B cell (primary cell): Measurements from ENCODE around the gene NBEAL2. TPM values are rescaled to one million over a fixed set of nuclear protein-coding genes. Genes with fewer than 3 reads are reported as not detected.

Source experiments
- ATAC-seq: fragments of 200-7000 bp; cut with Tn5 transposase; one replicate; pipeline ENCODE4 v1.10.0; 2021; ENCODE audit warnings: low read depth, mild to moderate bottlenecking, moderate number of reproducible peaks, moderate library complexity
- CTCF ChIA-PET: fragments of 350-600 bp; sonication (Branson Sonifier 250); formaldehyde crosslinking; loops from one replicate; lab custom pipeline; 2021; ENCODE audit warnings: antibody characterized with exemption, inconsistent platforms; lab: Charles Lee
- POLR2A ChIA-PET: fragments of 350-600 bp; sonication (Branson Sonifier 250); formaldehyde crosslinking; loops from one replicate; lab custom pipeline; 2021; ENCODE audit warnings: antibody characterized with exemption; lab: Charles Lee
- DNase-seq: peaks from one replicate; pipeline ENCODE4 v3.0.0; 2013
- H2AFZ ChIP-seq: 2 replicates; pipeline ENCODE4 v1.6.1; 2012; ENCODE audit warnings: mild to moderate bottlenecking, low read depth, low read length; ENCODE audit not compliant: insufficient read depth, poor library complexity, severe bottlenecking
- H3K27ac ChIP-seq, 2 donors: 1 replicate in 1 of 2; 2 replicates in 1 of 2; pipeline ENCODE4 v1.5.1; 2012 to 2013; ENCODE audit warnings: low read length in 2 of 2, mild to moderate bottlenecking in 2 of 2, moderate library complexity in 1 of 2
- H3K27me3 ChIP-seq, 4 experiments: fragments of 200-600 bp in 1 of 4; sonication (generic) in 1 of 4; replicated peaks in 1 of 4; 1 replicate in 2 of 4; 2 replicates in 2 of 4; pipeline versions ENCODE4 v1.6.1 to v1.7.0; 2013 to 2016; ENCODE audit warnings: low read length in 3 of 4, mild to moderate bottlenecking in 2 of 4, mixed read lengths in 1 of 4, moderate library complexity in 1 of 4; ENCODE audit not compliant: insufficient read depth in 4 of 4, control insufficient read depth in 3 of 4; ENCODE audit errors: control extremely low read depth in 1 of 4
- H3K36me3 ChIP-seq, 2 experiments: replicated peaks in 1 of 2; 1 replicate in 1 of 2; 2 replicates in 1 of 2; pipeline versions ENCODE4 v1.6.1 to v1.7.1; 2013; ENCODE audit warnings: low read length in 1 of 2; ENCODE audit not compliant: insufficient read depth in 2 of 2, control insufficient read depth in 1 of 2; ENCODE audit errors: control extremely low read depth in 1 of 2, extremely low read depth in 1 of 2
- H3K4me1 ChIP-seq, 2 donors: fragments of 200-600 bp in 1 of 2; sonication (generic) in 1 of 2; 1 replicate in 1 of 2; 2 replicates in 1 of 2; pipeline versions ENCODE4 v1.5.1 to v1.6.1; 2013 to 2017; ENCODE audit warnings: low read length in 2 of 2; ENCODE audit not compliant: control insufficient read depth in 2 of 2, insufficient read depth in 2 of 2
- H3K4me2 ChIP-seq: replicated peaks from 2 replicates; pipeline ENCODE3; 2012; ENCODE audit warnings: mild to moderate bottlenecking, low read depth, low read length; ENCODE audit not compliant: poor library complexity, severe bottlenecking
- H3K4me3 ChIP-seq, 5 experiments: fragments of 200-600 bp in 1 of 5; sonication (generic) in 1 of 5; 1 replicate in 3 of 5; 2 replicates in 2 of 5; pipeline versions ENCODE4 v1.5.1 to v1.7.0; 2011 to 2016; ENCODE audit warnings: low read length in 4 of 5, mild to moderate bottlenecking in 4 of 5, low read depth in 2 of 5, control low read depth in 1 of 5, moderate library complexity in 1 of 5; ENCODE audit not compliant: insufficient read depth in 1 of 5; ENCODE audit errors: control extremely low read depth in 1 of 5, extremely low read depth in 1 of 5
- H3K79me2 ChIP-seq: fragments of 200-600 bp; sonication (generic); one replicate; pipeline ENCODE4 v1.6.0; 2016; ENCODE audit warnings: low read length; ENCODE audit not compliant: control insufficient read depth, insufficient read depth
- H3K9ac ChIP-seq: fragments of 200-600 bp; sonication (generic); 2 replicates; pipeline ENCODE4 v1.6.1; 2017; ENCODE audit warnings: mild to moderate bottlenecking, low read length, moderate library complexity
- H3K9me3 ChIP-seq, 3 donors: one replicate each; pipeline versions ENCODE4 v1.6.1 to v1.7.1; 2013; ENCODE audit warnings: low read length in 2 of 3; ENCODE audit not compliant: control insufficient read depth in 2 of 3, insufficient read depth in 1 of 3; ENCODE audit errors: control extremely low read depth in 1 of 3
- H4K20me1 ChIP-seq: 2 replicates; pipeline ENCODE4 v1.6.0; 2012; ENCODE audit warnings: mild to moderate bottlenecking, low read length; ENCODE audit not compliant: insufficient read depth, control insufficient read depth, poor library complexity, severe bottlenecking
- H3K27ac Mint-ChIP-seq: one replicate; pipeline ENCODE4 v1.8.0; 2021; ENCODE audit warnings: mixed read lengths
- H3K27me3 Mint-ChIP-seq: one replicate; pipeline ENCODE4 v1.8.0; 2021; ENCODE audit warnings: mixed read lengths
- H3K4me1 Mint-ChIP-seq: one replicate; pipeline ENCODE4 v1.8.0; 2021; ENCODE audit warnings: mixed read lengths
- H3K4me3 Mint-ChIP-seq: one replicate; pipeline ENCODE4 v1.8.0; 2021; ENCODE audit warnings: mixed read lengths
- H3K9me3 Mint-ChIP-seq: one replicate; pipeline ENCODE4 v1.8.0; 2022; ENCODE audit warnings: mixed read lengths; ENCODE audit not compliant: insufficient read depth
- EZH2 ChIP-seq: IDR thresholded peaks from 2 replicates; pipeline ENCODE4 v1.6.1; 2012; ENCODE audit warnings: borderline replicate concordance, low read depth, mild to moderate bottlenecking, moderate library complexity, low read length; ENCODE audit not compliant: insufficient read depth, poor library complexity, severe bottlenecking
- WGBS: methylation state at CpG from one replicate; pipeline ENCODE4 v1.1.5; 2013; ENCODE audit warnings: missing lambda C conversion rate; ENCODE audit not compliant: insufficient coverage; 5-methylcytosine and 5-hydroxymethylcytosine counted together
- intact Hi-C: fragments of 100-400 bp; cut with micrococcal nuclease; formaldehyde crosslinking; loops from one replicate; pipeline ENCODE4 v1.10.0; 2022
- polyA plus RNA-seq: library from polyadenylated mRNA; depleted of rRNA; stranded (reverse); fragments of >200 nt; gene quantifications from 2 replicates; pipeline ENCODE4 v1.2.3, GENCODE V29; 2012
- total RNA-seq, 2 donors: library from RNA; stranded (reverse); fragments of 120-200 nt in 1 of 2; gene quantifications; 1 replicate in 1 of 2; 2 replicates in 1 of 2; pipeline versions ENCODE4 v1.2.3 to v1.2.4, GENCODE V29; 2013 to 2022
- TF ChIP-seq, protein P1 (sequence below): fragments of 200-600 bp; IDR thresholded peaks from one replicate; pipeline ENCODE4 v1.8.0; 2022; ENCODE audit warnings: antibody characterized with exemption, mild to moderate bottlenecking

Gene NBEAL2
- total and polyA plus RNA-seq, 2 donors (not counting 1 experiment from before 2014, with no cell fraction given), result 63.8 to 155 TPM

DNA sequence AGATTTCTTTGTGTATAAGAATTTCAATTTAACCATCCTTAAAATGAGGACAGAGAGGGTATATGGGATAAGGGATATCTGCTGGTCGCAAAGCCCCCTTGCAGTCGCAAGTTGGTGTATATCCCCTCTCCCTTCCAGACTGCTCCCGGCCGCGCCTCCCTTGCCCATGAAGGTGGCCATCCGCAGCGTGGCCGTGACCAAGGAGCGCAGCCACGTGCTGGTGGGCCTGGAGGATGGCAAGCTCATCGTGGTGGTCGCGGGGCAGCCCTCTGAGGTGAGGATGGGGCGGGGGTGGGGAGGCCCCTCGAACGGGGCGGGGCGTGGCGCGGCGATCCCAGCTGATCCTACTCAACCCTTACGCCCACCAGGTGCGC lies 29.4 kb downstream of the NBEAL2 start:
- Histone ChIP-seq H3K27me3 (no peaks in the 10 kb centered on the region), H3K79me2 (no peaks in the 10 kb centered on the region), H3K9ac (peak overlapping the region; percentile 82), H3K4me2 (peak overlapping the region; percentile 93), H2AFZ (peak overlapping the region; percentile 82), H3K9me3 (no peaks in the 10 kb centered on the region), H3K4me1 (peaks cover 6 to 17% of the 10 kb centered on the region in 2 donors), H3K27ac (peak overlapping the region in 1 of 2 donors; percentile 28), H4K20me1 (no peaks in the 10 kb centered on the region), H3K36me3 (peaks cover 0 to 26% of the 10 kb centered on the region in 2 experiments), H3K4me3 (peak overlapping the region in 4 of 5 experiments; percentile 50 to 68 (median 64))
- POLR2A ChIA-PET, result interaction anchor here (1.0 to 1.9 kb wide), 3 partner anchors 10 to 33 kb away, joined by 4 to 6 read pairs (median 4); partner anchors contain the start of genes CCDC12 and NBEAL2
- H3K4me1 Mint-ChIP-seq, result peaks cover 10% of the 10 kb centered on the region
- no peak for TF ChIP-seq EZH2
- TF ChIP-seq, protein P1, sequence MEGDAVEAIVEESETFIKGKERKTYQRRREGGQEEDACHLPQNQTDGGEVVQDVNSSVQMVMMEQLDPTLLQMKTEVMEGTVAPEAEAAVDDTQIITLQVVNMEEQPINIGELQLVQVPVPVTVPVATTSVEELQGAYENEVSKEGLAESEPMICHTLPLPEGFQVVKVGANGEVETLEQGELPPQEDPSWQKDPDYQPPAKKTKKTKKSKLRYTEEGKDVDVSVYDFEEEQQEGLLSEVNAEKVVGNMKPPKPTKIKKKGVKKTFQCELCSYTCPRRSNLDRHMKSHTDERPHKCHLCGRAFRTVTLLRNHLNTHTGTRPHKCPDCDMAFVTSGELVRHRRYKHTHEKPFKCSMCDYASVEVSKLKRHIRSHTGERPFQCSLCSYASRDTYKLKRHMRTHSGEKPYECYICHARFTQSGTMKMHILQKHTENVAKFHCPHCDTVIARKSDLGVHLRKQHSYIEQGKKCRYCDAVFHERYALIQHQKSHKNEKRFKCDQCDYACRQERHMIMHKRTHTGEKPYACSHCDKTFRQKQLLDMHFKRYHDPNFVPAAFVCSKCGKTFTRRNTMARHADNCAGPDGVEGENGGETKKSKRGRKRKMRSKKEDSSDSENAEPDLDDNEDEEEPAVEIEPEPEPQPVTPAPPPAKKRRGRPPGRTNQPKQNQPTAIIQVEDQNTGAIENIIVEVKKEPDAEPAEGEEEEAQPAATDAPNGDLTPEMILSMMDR, result no peak
- 57% methylated on average over 11 of the region's 23 CpGs for WGBS
- H3K9me3 Mint-ChIP-seq, result no peaks in the 10 kb centered on the region
- DNase-seq (no peak), ATAC-seq (no peak)
- H3K27me3 Mint-ChIP-seq, result no peaks in the 10 kb centered on the region
- no peak overlapping the region for H3K27ac Mint-ChIP-seq
- H3K4me3 Mint-ChIP-seq, result peak overlapping the region; percentile 79
- CTCF ChIA-PET, result interaction anchor here (0.7 to 1.3 kb wide), 5 partner anchors 10 to 304 kb away, joined by 3 to 6 read pairs (median 3); no protein-coding TSS in a partner anchor
- intact Hi-C loops, result loop anchor here (1.0 to 5.0 kb wide), 4 partner anchors 8 to 317 kb away; partner anchors contain the start of genes ALS2CL, CCDC12 and SETD2
